HEK293 (cell line): ENCODE measurements around the gene GOLT1A.

Experiments used
- CTCF ChIA-PET: fragments of 350-600 bp; formaldehyde crosslinking; extraction: SDS; loops from one replicate; lab custom pipeline; 2021; ENCODE audit warnings: antibody characterized with exemption; lab: Yijun Ruan, JAX
- POLR2A ChIA-PET: fragments of 300-600 bp; formaldehyde crosslinking; extraction: SDS; loops from one replicate; lab custom pipeline; 2020; ENCODE audit warnings: antibody characterized with exemption, inconsistent platforms; lab: Yijun Ruan, JAX
- H3K27ac ChIP-seq: fragments of 200-500 bp; sonication (Bioruptor generic); 2 replicates; pipeline ENCODE4 v1.5.1; 2014; ENCODE audit warnings: low read depth, low read length, control low read depth, inconsistent platforms; ENCODE audit errors: extremely low read depth
- H3K36me3 ChIP-seq, 2 experiments: fragments of 200-500 bp in 1 of 2; sonication (Bioruptor generic) in 1 of 2; 1 replicate in 1 of 2; 2 replicates in 1 of 2; pipeline ENCODE4 v1.5.1; 2014 to 2017; ENCODE audit warnings: inconsistent platforms in 2 of 2, low read length in 2 of 2; ENCODE audit not compliant: control insufficient read depth in 2 of 2, insufficient read depth in 1 of 2
- H3K4me1 ChIP-seq: fragments of 200-500 bp; sonication (Bioruptor generic); 2 replicates; pipeline ENCODE4 v1.5.1; 2014; ENCODE audit warnings: mild to moderate bottlenecking, low read length, inconsistent platforms; ENCODE audit not compliant: control insufficient read depth, insufficient read depth
- H3K4me3 ChIP-seq: 2 replicates; pipeline ENCODE4 v1.5.1; 2011; ENCODE audit warnings: low read depth, mild to moderate bottlenecking, control low read depth, low read length, moderate library complexity
- H3K9me3 ChIP-seq: fragments of 200-500 bp; sonication (Bioruptor generic); 2 replicates; pipeline ENCODE4 v1.5.1; 2014; ENCODE audit warnings: low read depth, low read length, inconsistent platforms; ENCODE audit not compliant: control insufficient read depth, insufficient read depth
- GLIS1 ChIP-seq: fragments of 450-650 bp; formaldehyde crosslinking; IDR thresholded peaks from 2 replicates; pipeline ENCODE4 v1.5.1; 2016; ENCODE audit warnings: missing biosample characterization, missing genetic modification characterization
- KLF16 ChIP-seq: fragments of 450-650 bp; formaldehyde crosslinking; IDR thresholded peaks from 2 replicates; pipeline ENCODE4 v1.5.1; 2017; ENCODE audit warnings: missing biosample characterization, missing genetic modification characterization
- TRIM28 ChIP-seq: IDR thresholded peaks from 2 replicates; pipeline ENCODE4 v1.6.1; 2011; ENCODE audit warnings: low read length, control low read depth, borderline replicate concordance
- ZFHX2 ChIP-seq: fragments of 450-650 bp; formaldehyde crosslinking; conservative IDR thresholded peaks from 2 replicates; pipeline ENCODE4 v1.5.1; 2016; ENCODE audit warnings: missing biosample characterization, missing genetic modification characterization
- ZFP37 ChIP-seq: fragments of 450-650 bp; formaldehyde crosslinking; IDR thresholded peaks from 2 replicates; pipeline ENCODE4 v1.5.1; 2016; ENCODE audit warnings: missing biosample characterization, missing genetic modification characterization
- ZNF133 ChIP-seq: fragments of 450-650 bp; formaldehyde crosslinking; IDR thresholded peaks from 2 replicates; pipeline ENCODE4 v1.5.1; 2016; ENCODE audit warnings: missing biosample characterization, missing genetic modification characterization
- ZNF274 ChIP-seq, 2 experiments: fragments of 200-500 bp in 1 of 2; fragments of 450-650 bp in 1 of 2; sonication (Bioruptor generic) in 1 of 2; formaldehyde crosslinking in 1 of 2; IDR thresholded peaks; 2 replicates each; pipeline versions ENCODE4 v1.5.1 to v1.6.1; 2014 to 2016; ENCODE audit warnings: borderline replicate concordance in 1 of 2, inconsistent platforms in 1 of 2, low read length in 1 of 2, missing biosample characterization in 1 of 2, missing genetic modification characterization in 1 of 2
- ZNF366 ChIP-seq: fragments of 450-650 bp; formaldehyde crosslinking; conservative IDR thresholded peaks from 2 replicates; pipeline ENCODE4 v1.5.1; 2016; ENCODE audit warnings: missing biosample characterization, missing genetic modification characterization
- ZNF433 ChIP-seq: fragments of 450-650 bp; formaldehyde crosslinking; IDR thresholded peaks from 2 replicates; pipeline ENCODE4 v1.5.1; 2016; ENCODE audit warnings: missing biosample characterization, missing genetic modification characterization, low read depth
- ZNF473 ChIP-seq: fragments of 450-650 bp; formaldehyde crosslinking; IDR thresholded peaks from 2 replicates; pipeline ENCODE4 v1.5.1; 2017; ENCODE audit warnings: missing biosample characterization, missing genetic modification characterization
- ZNF626 ChIP-seq: fragments of 450-650 bp; sonication (Bioruptor Pico); formaldehyde crosslinking; IDR thresholded peaks from 2 replicates; pipeline ENCODE4 v1.5.1; 2018; ENCODE audit warnings: missing biosample characterization, missing genetic modification characterization, inconsistent platforms
- ZNF660 ChIP-seq: fragments of 450-650 bp; IDR thresholded peaks from 2 replicates; pipeline ENCODE4 v1.5.1; 2018; ENCODE audit warnings: missing biosample characterization, mild to moderate bottlenecking, missing genetic modification characterization
- ZNF664 ChIP-seq: fragments of 450-650 bp; formaldehyde crosslinking; IDR thresholded peaks from 2 replicates; pipeline ENCODE4 v1.5.1; 2016; ENCODE audit warnings: missing biosample characterization, missing genetic modification characterization
- ZNF843 ChIP-seq: fragments of 450-650 bp; formaldehyde crosslinking; IDR thresholded peaks from 2 replicates; pipeline ENCODE4 v1.5.1; 2016; ENCODE audit warnings: missing biosample characterization, missing genetic modification characterization
- TF ChIP-seq, protein P1 (sequence below): fragments of 450-650 bp; formaldehyde crosslinking; IDR thresholded peaks from 2 replicates; pipeline ENCODE4; 2016; ENCODE audit warnings: missing biosample characterization, missing genetic modification characterization
- TF ChIP-seq, protein P2 (sequence below): fragments of 450-650 bp; formaldehyde crosslinking; IDR thresholded peaks from 2 replicates; pipeline ENCODE4 v1.5.1; 2016; ENCODE audit warnings: missing biosample characterization, missing genetic modification characterization
- TF ChIP-seq, protein P3 (sequence below): fragments of 450-650 bp; formaldehyde crosslinking; IDR thresholded peaks from 2 replicates; pipeline ENCODE4 v1.5.1; 2016; ENCODE audit warnings: missing biosample characterization, missing genetic modification characterization
- TF ChIP-seq, protein P4 (sequence below): fragments of 450-650 bp; formaldehyde crosslinking; IDR thresholded peaks from 2 replicates; pipeline ENCODE4 v1.5.1; 2016; ENCODE audit warnings: missing biosample characterization, missing genetic modification characterization
- TF ChIP-seq, protein P5 (sequence below): fragments of 450-650 bp; formaldehyde crosslinking; IDR thresholded peaks from 2 replicates; pipeline ENCODE4 v1.5.1; 2016; ENCODE audit warnings: missing biosample characterization, missing genetic modification characterization, low read depth
- TF ChIP-seq, protein P6 (sequence below): fragments of 450-650 bp; formaldehyde crosslinking; IDR thresholded peaks from 2 replicates; pipeline ENCODE4 v1.5.1; 2017; ENCODE audit warnings: missing biosample characterization, missing genetic modification characterization
- TF ChIP-seq, protein P7 (sequence below): fragments of 450-650 bp; formaldehyde crosslinking; IDR thresholded peaks from 2 replicates; pipeline ENCODE4 v1.5.1; 2016; ENCODE audit warnings: missing biosample characterization, missing genetic modification characterization
- TF ChIP-seq, protein P8 (sequence below): fragments of 450-650 bp; formaldehyde crosslinking; IDR thresholded peaks from 2 replicates; pipeline ENCODE4 v1.5.1; 2016; ENCODE audit warnings: missing biosample characterization, missing genetic modification characterization

The GOLT1A gene

DNA sequence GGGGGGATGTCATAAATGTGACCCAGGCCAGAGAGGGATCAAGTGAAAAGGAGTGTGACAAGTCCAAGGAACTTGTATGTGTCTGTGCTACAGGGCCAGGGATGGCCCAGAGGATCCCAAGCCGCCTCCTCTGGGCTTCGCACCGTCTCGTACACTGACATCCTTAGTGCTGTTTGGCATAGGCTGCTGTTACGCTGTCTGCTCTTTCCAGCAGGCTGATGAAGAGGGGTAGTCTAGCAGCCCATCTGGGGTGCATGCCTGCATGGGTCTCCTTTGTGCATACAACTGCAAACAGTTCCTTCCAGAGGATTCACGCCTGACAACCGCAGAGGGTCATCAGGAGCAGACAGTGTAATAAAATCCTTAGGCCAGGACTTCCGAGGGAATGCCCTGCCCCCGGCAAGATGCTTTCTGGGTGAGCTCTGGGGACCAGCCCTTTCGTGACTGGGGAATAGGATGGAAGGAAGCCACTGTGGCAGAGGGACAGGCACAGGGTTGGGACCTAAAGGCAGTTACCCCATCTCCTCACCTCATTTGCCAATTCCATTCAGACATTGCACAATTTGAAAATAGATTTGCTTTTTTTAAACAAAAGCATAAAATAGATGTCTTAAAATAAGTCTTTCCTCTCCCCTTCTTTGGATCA lies 6.3 kb upstream of the GOLT1A start:
- POLR2A ChIA-PET: no interaction called here

DNA sequence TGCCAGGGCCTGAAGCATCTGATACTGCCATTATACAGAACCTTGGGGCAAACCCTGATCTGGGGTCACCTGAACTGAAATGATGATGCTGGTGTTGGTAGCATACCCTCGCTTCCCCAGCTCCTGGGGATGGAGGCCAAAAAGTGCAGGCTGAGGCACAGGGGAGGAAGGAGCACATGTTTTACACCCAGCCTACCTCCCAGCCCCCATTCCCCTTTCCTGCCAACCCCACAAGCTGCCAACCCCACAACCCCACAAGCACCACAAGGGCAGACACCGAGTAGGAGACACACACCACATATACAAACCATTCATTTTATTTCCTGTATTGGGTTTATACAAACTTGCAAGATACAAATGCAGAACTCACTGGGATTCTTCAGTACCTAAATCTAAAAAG lies 4.8 kb upstream of the GOLT1A start:
- Histone ChIP-seq H3K27ac (no peak overlapping the region), H3K36me3 (no peaks in the 10 kb centered on the region), H3K4me3 (no peak overlapping the region), H3K4me1 (no peaks in the 10 kb centered on the region), H3K9me3 (no peaks in the 10 kb centered on the region)
- ChIA-PET POLR2A (no interaction called here), CTCF (no interaction called here)
- TF ChIP-seq ZNF843 (tag by site-specific recombination) (no peak), ZNF626 (no peak), ZNF433 (tag by site-specific recombination) (no peak), ZNF133 (tag by site-specific recombination) (no peak), TRIM28 (no peak), GLIS1 (tag by site-specific recombination) (no peak)
- TF ChIP-seq, protein P1, sequence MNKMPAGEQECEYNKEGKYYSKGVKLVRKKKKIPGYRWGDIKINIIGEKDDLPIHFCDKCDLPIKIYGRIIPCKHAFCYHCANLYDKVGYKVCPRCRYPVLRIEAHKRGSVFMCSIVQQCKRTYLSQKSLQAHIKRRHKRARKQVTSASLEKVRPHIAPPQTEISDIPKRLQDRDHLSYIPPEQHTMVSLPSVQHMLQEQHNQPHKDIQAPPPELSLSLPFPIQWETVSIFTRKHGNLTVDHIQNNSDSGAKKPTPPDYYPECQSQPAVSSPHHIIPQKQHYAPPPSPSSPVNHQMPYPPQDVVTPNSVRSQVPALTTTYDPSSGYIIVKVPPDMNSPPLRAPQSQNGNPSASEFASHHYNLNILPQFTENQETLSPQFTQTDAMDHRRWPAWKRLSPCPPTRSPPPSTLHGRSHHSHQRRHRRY (tag by site-specific recombination): no peak
- TF ChIP-seq, protein P2, sequence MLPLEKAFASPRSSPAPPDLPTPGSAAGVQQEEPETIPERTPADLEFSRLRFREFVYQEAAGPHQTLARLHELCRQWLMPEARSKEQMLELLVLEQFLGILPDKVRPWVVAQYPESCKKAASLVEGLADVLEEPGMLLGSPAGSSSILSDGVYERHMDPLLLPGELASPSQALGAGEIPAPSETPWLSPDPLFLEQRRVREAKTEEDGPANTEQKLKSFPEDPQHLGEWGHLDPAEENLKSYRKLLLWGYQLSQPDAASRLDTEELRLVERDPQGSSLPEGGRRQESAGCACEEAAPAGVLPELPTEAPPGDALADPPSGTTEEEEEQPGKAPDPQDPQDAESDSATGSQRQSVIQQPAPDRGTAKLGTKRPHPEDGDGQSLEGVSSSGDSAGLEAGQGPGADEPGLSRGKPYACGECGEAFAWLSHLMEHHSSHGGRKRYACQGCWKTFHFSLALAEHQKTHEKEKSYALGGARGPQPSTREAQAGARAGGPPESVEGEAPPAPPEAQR (tag by site-specific recombination): no peak
- TF ChIP-seq, protein P3, sequence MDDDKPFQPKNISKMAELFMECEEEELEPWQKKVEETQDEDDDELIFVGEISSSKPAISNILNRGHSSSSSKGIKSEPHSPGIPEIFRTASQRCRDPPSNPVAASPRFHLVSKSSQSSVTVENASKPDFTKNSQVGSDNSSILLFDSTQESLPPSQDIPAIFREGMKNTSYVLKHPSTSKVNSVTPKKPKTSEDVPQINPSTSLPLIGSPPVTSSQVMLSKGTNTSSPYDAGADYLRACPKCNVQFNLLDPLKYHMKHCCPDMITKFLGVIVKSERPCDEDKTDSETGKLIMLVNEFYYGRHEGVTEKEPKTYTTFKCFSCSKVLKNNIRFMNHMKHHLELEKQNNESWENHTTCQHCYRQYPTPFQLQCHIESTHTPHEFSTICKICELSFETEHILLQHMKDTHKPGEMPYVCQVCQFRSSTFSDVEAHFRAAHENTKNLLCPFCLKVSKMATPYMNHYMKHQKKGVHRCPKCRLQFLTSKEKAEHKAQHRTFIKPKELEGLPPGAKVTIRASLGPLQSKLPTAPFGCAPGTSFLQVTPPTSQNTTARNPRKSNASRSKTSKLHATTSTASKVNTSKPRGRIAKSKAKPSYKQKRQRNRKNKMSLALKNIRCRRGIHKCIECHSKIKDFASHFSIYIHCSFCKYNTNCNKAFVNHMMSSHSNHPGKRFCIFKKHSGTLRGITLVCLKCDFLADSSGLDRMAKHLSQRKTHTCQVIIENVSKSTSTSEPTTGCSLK (tag by site-specific recombination): no peak

More for the DNA sequence above, 6.3 kb upstream of the GOLT1A start:
- Histone ChIP-seq H3K4me3 (no peak overlapping the region), H3K9me3 (no peaks in the 10 kb centered on the region), H3K27ac (no peak overlapping the region), H3K4me1 (no peaks in the 10 kb centered on the region)
- CTCF ChIA-PET: interaction anchor here (0.9 to 1.0 kb wide), 3 partner anchors 13 to 144 kb away, joined by 4 to 6 read pairs (median 4); no protein-coding TSS in a partner anchor
- TF ChIP-seq ZNF660 (tag by site-specific recombination) (no peak), ZNF843 (tag by site-specific recombination) (no peak), ZNF664 (tag by site-specific recombination) (no peak), ZFHX2 (tag by site-specific recombination) (no peak), ZNF366 (tag by site-specific recombination) (no peak), ZFP37 (tag by site-specific recombination) (no peak), ZNF473 (tag by site-specific recombination) (no peak), ZNF274 (IDR thresholded peaks at IDR 0.05; ENCODE audit: low read length) (no peak), ZNF274 (tag by site-specific recombination; IDR thresholded peaks at IDR 0.05; ENCODE audit: borderline replicate concordance) (no peak), KLF16 (no peak)
- TF ChIP-seq, protein P4, sequence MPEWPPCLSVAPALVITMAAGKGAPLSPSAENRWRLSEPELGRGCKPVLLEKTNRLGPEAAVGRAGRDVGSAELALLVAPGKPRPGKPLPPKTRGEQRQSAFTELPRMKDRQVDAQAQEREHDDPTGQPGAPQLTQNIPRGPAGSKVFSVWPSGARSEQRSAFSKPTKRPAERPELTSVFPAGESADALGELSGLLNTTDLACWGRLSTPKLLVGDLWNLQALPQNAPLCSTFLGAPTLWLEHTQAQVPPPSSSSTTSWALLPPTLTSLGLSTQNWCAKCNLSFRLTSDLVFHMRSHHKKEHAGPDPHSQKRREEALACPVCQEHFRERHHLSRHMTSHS: no peak
- TF ChIP-seq, protein P5, sequence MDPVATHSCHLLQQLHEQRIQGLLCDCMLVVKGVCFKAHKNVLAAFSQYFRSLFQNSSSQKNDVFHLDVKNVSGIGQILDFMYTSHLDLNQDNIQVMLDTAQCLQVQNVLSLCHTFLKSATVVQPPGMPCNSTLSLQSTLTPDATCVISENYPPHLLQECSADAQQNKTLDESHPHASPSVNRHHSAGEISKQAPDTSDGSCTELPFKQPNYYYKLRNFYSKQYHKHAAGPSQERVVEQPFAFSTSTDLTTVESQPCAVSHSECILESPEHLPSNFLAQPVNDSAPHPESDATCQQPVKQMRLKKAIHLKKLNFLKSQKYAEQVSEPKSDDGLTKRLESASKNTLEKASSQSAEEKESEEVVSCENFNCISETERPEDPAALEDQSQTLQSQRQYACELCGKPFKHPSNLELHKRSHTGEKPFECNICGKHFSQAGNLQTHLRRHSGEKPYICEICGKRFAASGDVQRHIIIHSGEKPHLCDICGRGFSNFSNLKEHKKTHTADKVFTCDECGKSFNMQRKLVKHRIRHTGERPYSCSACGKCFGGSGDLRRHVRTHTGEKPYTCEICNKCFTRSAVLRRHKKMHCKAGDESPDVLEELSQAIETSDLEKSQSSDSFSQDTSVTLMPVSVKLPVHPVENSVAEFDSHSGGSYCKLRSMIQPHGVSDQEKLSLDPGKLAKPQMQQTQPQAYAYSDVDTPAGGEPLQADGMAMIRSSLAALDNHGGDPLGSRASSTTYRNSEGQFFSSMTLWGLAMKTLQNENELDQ (tag by site-specific recombination): no peak
- TF ChIP-seq, protein P6, sequence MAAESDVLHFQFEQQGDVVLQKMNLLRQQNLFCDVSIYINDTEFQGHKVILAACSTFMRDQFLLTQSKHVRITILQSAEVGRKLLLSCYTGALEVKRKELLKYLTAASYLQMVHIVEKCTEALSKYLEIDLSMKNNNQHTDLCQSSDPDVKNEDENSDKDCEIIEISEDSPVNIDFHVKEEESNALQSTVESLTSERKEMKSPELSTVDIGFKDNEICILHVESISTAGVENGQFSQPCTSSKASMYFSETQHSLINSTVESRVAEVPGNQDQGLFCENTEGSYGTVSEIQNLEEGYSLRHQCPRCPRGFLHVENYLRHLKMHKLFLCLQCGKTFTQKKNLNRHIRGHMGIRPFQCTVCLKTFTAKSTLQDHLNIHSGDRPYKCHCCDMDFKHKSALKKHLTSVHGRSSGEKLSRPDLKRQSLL (tag by site-specific recombination): no peak
- TF ChIP-seq, protein P7, sequence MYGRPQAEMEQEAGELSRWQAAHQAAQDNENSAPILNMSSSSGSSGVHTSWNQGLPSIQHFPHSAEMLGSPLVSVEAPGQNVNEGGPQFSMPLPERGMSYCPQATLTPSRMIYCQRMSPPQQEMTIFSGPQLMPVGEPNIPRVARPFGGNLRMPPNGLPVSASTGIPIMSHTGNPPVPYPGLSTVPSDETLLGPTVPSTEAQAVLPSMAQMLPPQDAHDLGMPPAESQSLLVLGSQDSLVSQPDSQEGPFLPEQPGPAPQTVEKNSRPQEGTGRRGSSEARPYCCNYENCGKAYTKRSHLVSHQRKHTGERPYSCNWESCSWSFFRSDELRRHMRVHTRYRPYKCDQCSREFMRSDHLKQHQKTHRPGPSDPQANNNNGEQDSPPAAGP (tag by site-specific recombination): no peak
- TF ChIP-seq, protein P8, sequence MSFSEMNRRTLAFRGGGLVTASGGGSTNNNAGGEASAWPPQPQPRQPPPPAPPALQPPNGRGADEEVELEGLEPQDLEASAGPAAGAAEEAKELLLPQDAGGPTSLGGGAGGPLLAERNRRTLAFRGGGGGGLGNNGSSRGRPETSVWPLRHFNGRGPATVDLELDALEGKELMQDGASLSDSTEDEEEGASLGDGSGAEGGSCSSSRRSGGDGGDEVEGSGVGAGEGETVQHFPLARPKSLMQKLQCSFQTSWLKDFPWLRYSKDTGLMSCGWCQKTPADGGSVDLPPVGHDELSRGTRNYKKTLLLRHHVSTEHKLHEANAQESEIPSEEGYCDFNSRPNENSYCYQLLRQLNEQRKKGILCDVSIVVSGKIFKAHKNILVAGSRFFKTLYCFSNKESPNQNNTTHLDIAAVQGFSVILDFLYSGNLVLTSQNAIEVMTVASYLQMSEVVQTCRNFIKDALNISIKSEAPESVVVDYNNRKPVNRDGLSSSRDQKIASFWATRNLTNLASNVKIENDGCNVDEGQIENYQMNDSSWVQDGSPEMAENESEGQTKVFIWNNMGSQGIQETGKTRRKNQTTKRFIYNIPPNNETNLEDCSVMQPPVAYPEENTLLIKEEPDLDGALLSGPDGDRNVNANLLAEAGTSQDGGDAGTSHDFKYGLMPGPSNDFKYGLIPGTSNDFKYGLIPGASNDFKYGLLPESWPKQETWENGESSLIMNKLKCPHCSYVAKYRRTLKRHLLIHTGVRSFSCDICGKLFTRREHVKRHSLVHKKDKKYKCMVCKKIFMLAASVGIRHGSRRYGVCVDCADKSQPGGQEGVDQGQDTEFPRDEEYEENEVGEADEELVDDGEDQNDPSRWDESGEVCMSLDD (tag by site-specific recombination): no peak
- TF ChIP-seq, all 188 proteins: peak for 0
- no peaks in the 10 kb centered on the region for H3K36me3 ChIP-seq
